WTC11 (cell line): Measurements from ENCODE around the gene PRR19. TPM values are rescaled to one million over a fixed set of nuclear protein-coding genes. Genes with fewer than 3 reads are reported as not detected.
A peak's percentile ranks its signal among the peaks of the same experiment; 100 is the strongest.

Source experiments
- ATAC-seq: fragments of 200-7000 bp; cut with Tn5 transposase; 2 replicates; pipeline ENCODE4 v1.10.0; 2021; ENCODE audit warnings: mild to moderate bottlenecking, moderate library complexity
- CTCF ChIA-PET: fragments of 300-600 bp; sonication (Branson Sonifier 250); formaldehyde crosslinking; loops from one replicate; lab custom pipeline; 2021; ENCODE audit warnings: antibody characterized with exemption; lab: Charles Lee
- POLR2A ChIA-PET: fragments of 350-600 bp; sonication (Branson Sonifier 250); formaldehyde crosslinking; loops from one replicate; lab custom pipeline; 2021; ENCODE audit warnings: antibody characterized with exemption; lab: Charles Lee
- DNase-seq: peaks from one replicate; pipeline ENCODE4 v3.0.0; 2021; ENCODE audit warnings: low spot score
- H3K27ac Mint-ChIP-seq: 2 replicates; pipeline ENCODE4 v1.8.0; 2021; ENCODE audit warnings: mixed read lengths
- H3K27me3 Mint-ChIP-seq: 2 replicates; pipeline ENCODE4 v1.8.0; 2021; ENCODE audit warnings: low read depth, mild to moderate bottlenecking, moderate library complexity, mixed read lengths
- H3K36me3 Mint-ChIP-seq: 2 replicates; pipeline ENCODE4 v1.8.0; 2021; ENCODE audit warnings: mixed read lengths
- H3K4me1 Mint-ChIP-seq: 2 replicates; pipeline ENCODE4 v1.8.0; 2022; ENCODE audit warnings: mixed read lengths
- H3K4me3 Mint-ChIP-seq: 2 replicates; pipeline ENCODE4 v1.8.0; 2021; ENCODE audit warnings: mild to moderate bottlenecking, moderate library complexity, mixed read lengths
- H3K9me3 Mint-ChIP-seq: 2 replicates; pipeline ENCODE4 v1.8.0; 2021; ENCODE audit warnings: mixed read lengths
- ESRRA ChIP-seq: sonication (generic); formaldehyde crosslinking; IDR thresholded peaks from 2 replicates; pipeline ENCODE4 v1.8.1; 2022; ENCODE audit warnings: mild to moderate bottlenecking, missing genetic modification reagents, borderline replicate concordance
- ETV6 ChIP-seq: sonication (generic); formaldehyde crosslinking; IDR thresholded peaks from 2 replicates; pipeline ENCODE4 v1.8.1; 2022; ENCODE audit warnings: mild to moderate bottlenecking, missing genetic modification reagents
- FOXP4 ChIP-seq: sonication (generic); formaldehyde crosslinking; IDR thresholded peaks from 2 replicates; pipeline ENCODE4 v1.8.0; 2022; ENCODE audit warnings: mild to moderate bottlenecking, missing genetic modification reagents
- HMGXB4 ChIP-seq: sonication (generic); formaldehyde crosslinking; IDR thresholded peaks from 2 replicates; pipeline ENCODE4 v1.8.1; 2023; ENCODE audit warnings: mild to moderate bottlenecking, moderate library complexity, missing genetic modification reagents
- MYBL2 ChIP-seq: sonication (generic); formaldehyde crosslinking; IDR thresholded peaks from 2 replicates; pipeline ENCODE4 v1.8.1; 2023; ENCODE audit warnings: mild to moderate bottlenecking, moderate library complexity, missing genetic modification reagents
- NR1H2 ChIP-seq: sonication (generic); formaldehyde crosslinking; IDR thresholded peaks from 2 replicates; pipeline ENCODE4 v1.9.0; 2021; ENCODE audit warnings: mild to moderate bottlenecking, moderate library complexity, missing genetic modification reagents
- OVOL2 ChIP-seq: fragments of 250-450 bp; sonication (Bioruptor Pico); IDR thresholded peaks from 2 replicates; pipeline ENCODE4 v1.9.0; 2021; ENCODE audit warnings: mild to moderate bottlenecking, borderline replicate concordance
- SP1 ChIP-seq: sonication (generic); formaldehyde crosslinking; conservative IDR thresholded peaks from 2 replicates; pipeline ENCODE4 v1.8.1; 2022; ENCODE audit warnings: missing genetic modification reagents
- ZNF138 ChIP-seq: sonication (generic); formaldehyde crosslinking; conservative IDR thresholded peaks from 2 replicates; pipeline ENCODE4 v1.8.1; 2022; ENCODE audit warnings: mild to moderate bottlenecking, moderate library complexity, missing genetic modification reagents
- ZNF232 ChIP-seq: sonication (generic); formaldehyde crosslinking; IDR thresholded peaks from 2 replicates; pipeline ENCODE4 v1.8.0; 2022; ENCODE audit warnings: mild to moderate bottlenecking, missing genetic modification reagents
- ZNF317 ChIP-seq: sonication (generic); formaldehyde crosslinking; IDR thresholded peaks from 2 replicates; pipeline ENCODE4 v1.8.1; 2023; ENCODE audit warnings: low read depth, mild to moderate bottlenecking, moderate library complexity, missing genetic modification reagents, borderline replicate concordance
- total RNA-seq: library from RNA; stranded (reverse); gene quantifications from 3 replicates; pipeline ENCODE4 v1.2.3, GENCODE V29; 2021
- TF ChIP-seq, protein P1 (sequence below): sonication (generic); formaldehyde crosslinking; IDR thresholded peaks from 2 replicates; pipeline ENCODE4 v1.8.0; 2023; ENCODE audit warnings: missing genetic modification reagents, mild to moderate bottlenecking, borderline replicate concordance
- TF ChIP-seq, protein P2 (sequence below): sonication (generic); formaldehyde crosslinking; IDR thresholded peaks from 2 replicates; pipeline ENCODE4 v1.8.0; 2022; ENCODE audit warnings: mild to moderate bottlenecking, missing genetic modification reagents
- TF ChIP-seq, protein P3 (sequence below): sonication (generic); formaldehyde crosslinking; IDR thresholded peaks from 2 replicates; pipeline ENCODE4 v1.8.1; 2022; ENCODE audit warnings: low read depth, missing genetic modification reagents, borderline replicate concordance

PRR19 gene
- total RNA-seq, 1 experiment from 2014 or later: 3.7 TPM

GRCh38 chr19:42284066-42284501, 17.8 kb upstream of the PRR19 start (continued):
- TF ChIP-seq FOXP4 (CRISPR knock-in tag): 0 out of 2 replicates have a peak, but pooled peaks have one; percentile 37

DNA sequence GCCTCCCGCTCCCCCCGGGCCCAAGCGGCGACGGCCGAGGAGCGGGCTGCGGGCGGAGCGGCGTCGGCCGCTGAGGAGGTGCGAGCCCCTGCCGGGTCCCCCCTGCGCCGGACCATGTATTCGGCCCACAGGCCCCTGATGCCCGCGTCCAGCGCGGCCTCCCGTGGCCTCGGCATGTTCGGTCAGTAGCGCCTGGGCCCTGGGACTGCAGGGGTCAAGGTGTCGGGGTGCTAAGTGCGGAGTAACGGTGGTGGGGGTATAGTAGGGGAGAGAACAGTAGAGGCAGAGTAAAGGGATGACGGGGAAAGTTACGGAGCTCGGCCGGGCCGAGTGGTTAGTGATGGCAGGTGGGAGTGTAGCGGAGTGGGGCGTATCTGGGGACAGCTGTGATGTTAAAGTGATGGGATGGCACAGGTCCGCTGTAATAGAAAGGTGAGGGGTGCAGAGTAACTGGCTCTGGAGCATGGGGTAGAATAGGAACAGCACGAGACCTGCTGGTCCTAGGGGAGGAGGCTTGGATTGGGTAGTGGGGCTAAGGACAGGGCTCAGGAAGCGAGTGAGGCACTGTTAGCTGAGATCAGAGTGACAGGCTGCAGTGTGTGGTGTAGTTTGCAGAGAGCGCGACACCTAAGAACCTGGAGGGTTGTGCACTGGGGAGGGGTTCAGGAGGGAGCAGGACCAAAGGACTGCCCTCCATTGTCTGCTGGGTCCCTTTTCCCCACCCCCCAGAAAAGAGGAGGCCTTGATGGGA, 17.2 kb upstream of the PRR19 start:
- H3K4me3 Mint-ChIP-seq: peak overlapping the region; percentile 89
- CTCF ChIA-PET: interaction anchor here (0.6 to 1.4 kb wide), 8 partner anchors 9 to 149 kb away, joined by 3 to 7 read pairs (median 4); partner anchors contain the start of gene GSK3A
- ATAC-seq (no peak; the same call in 1 of the 2 replicates), DNase-seq (no peak)
- H3K27me3 Mint-ChIP-seq: no peaks in the 10 kb centered on the region
- H3K27ac Mint-ChIP-seq: peak overlapping the region; percentile 88
- no peak for TF ChIP-seq NR1H2 (CRISPR knock-in tag)
- H3K4me1 Mint-ChIP-seq: peaks cover 26% of the 10 kb centered on the region
- POLR2A ChIA-PET: interaction anchor here (1.0 kb wide), 1 partner anchor 42 kb away, joined by 3 read pairs; no protein-coding TSS in a partner anchor
- H3K36me3 Mint-ChIP-seq: peaks cover 7% of the 10 kb centered on the region; the same call in 1 of the 2 replicates
- H3K9me3 Mint-ChIP-seq: no peaks in the 10 kb centered on the region

DNA sequence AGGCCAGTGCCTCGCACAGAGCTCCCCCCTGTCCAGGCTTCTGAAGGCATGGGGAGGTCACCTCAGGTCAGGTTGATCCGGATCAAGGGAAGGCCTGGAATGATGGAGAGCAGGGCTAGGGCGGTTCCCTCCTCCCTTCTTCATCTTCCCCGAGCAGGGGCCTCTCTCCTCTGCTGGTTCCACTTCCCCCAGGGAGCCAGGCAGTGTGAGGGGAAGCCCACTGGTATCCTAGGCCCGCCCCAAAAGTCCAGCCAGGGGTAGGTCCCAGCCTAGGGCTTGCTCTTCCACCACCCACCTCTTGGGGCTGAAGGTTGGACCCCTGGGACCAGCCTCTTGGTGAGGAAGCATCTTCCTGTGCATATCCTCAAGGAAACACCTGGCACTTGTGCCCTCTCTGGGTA, 16.4 kb upstream of the PRR19 start:
- TF ChIP-seq, protein P1, sequence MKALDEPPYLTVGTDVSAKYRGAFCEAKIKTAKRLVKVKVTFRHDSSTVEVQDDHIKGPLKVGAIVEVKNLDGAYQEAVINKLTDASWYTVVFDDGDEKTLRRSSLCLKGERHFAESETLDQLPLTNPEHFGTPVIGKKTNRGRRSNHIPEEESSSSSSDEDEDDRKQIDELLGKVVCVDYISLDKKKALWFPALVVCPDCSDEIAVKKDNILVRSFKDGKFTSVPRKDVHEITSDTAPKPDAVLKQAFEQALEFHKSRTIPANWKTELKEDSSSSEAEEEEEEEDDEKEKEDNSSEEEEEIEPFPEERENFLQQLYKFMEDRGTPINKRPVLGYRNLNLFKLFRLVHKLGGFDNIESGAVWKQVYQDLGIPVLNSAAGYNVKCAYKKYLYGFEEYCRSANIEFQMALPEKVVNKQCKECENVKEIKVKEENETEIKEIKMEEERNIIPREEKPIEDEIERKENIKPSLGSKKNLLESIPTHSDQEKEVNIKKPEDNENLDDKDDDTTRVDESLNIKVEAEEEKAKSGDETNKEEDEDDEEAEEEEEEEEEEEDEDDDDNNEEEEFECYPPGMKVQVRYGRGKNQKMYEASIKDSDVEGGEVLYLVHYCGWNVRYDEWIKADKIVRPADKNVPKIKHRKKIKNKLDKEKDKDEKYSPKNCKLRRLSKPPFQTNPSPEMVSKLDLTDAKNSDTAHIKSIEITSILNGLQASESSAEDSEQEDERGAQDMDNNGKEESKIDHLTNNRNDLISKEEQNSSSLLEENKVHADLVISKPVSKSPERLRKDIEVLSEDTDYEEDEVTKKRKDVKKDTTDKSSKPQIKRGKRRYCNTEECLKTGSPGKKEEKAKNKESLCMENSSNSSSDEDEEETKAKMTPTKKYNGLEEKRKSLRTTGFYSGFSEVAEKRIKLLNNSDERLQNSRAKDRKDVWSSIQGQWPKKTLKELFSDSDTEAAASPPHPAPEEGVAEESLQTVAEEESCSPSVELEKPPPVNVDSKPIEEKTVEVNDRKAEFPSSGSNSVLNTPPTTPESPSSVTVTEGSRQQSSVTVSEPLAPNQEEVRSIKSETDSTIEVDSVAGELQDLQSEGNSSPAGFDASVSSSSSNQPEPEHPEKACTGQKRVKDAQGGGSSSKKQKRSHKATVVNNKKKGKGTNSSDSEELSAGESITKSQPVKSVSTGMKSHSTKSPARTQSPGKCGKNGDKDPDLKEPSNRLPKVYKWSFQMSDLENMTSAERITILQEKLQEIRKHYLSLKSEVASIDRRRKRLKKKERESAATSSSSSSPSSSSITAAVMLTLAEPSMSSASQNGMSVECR (CRISPR knock-in tag): no peak
- TF ChIP-seq ESRRA: no peak
- no peak for TF ChIP-seq ETV6
- no peak for TF ChIP-seq MYBL2 (CRISPR knock-in tag)
- TF ChIP-seq HMGXB4 (CRISPR knock-in tag): no peak
- TF ChIP-seq OVOL2 (CRISPR knock-in tag): no peak
- TF ChIP-seq, protein P2, sequence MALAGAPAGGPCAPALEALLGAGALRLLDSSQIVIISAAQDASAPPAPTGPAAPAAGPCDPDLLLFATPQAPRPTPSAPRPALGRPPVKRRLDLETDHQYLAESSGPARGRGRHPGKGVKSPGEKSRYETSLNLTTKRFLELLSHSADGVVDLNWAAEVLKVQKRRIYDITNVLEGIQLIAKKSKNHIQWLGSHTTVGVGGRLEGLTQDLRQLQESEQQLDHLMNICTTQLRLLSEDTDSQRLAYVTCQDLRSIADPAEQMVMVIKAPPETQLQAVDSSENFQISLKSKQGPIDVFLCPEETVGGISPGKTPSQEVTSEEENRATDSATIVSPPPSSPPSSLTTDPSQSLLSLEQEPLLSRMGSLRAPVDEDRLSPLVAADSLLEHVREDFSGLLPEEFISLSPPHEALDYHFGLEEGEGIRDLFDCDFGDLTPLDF (CRISPR knock-in tag): no peak
- no peak for TF ChIP-seq ZNF317
- TF ChIP-seq SP1: no peak
- no peak for TF ChIP-seq ZNF138
- no peak for TF ChIP-seq ZNF232 (CRISPR knock-in tag)
- TF ChIP-seq, protein P3, sequence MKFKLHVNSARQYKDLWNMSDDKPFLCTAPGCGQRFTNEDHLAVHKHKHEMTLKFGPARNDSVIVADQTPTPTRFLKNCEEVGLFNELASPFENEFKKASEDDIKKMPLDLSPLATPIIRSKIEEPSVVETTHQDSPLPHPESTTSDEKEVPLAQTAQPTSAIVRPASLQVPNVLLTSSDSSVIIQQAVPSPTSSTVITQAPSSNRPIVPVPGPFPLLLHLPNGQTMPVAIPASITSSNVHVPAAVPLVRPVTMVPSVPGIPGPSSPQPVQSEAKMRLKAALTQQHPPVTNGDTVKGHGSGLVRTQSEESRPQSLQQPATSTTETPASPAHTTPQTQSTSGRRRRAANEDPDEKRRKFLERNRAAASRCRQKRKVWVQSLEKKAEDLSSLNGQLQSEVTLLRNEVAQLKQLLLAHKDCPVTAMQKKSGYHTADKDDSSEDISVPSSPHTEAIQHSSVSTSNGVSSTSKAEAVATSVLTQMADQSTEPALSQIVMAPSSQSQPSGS: no peak
- H3K9me3 Mint-ChIP-seq: no peaks in the 10 kb centered on the region
- H3K4me3 Mint-ChIP-seq: peak overlapping the region; percentile 89
- ChIA-PET CTCF (interaction anchor here (1.0 to 1.4 kb wide), 3 partner anchors 10 to 149 kb away, joined by 3 to 7 read pairs (median 3); no protein-coding TSS in a partner anchor), POLR2A (no interaction called here)
- H3K36me3 Mint-ChIP-seq: peaks cover 8% of the 10 kb centered on the region; the same call in 1 of the 2 replicates
- no peak overlapping the region for H3K27ac Mint-ChIP-seq
- ATAC-seq (no peak), DNase-seq (no peak)
- H3K4me1 Mint-ChIP-seq: peaks cover 26% of the 10 kb centered on the region
- no peaks in the 10 kb centered on the region for H3K27me3 Mint-ChIP-seq
